ENCODE results near the gene PTPN5. TPM values are rescaled to one million over a fixed set of nuclear protein-coding genes. Genes with fewer than 3 reads are reported as not detected.

Gene PTPN5
- total RNA-seq, 4 donors from 2014 or later: 0.44 to 1.1 (median 0.56) TPM; not detected in 1

GRCh38 chr11:18722293-18722637 lies 69.3 kb downstream of the PTPN5 start:
- no peak overlapping the region for H3K4me3 ChIP-seq (replicated peaks in 1 of 3)
- H3K4me1 ChIP-seq: peaks cover 0 to 13% of the 10 kb centered on the region in 2 donors
- TF ChIP-seq POLR2A (IDR thresholded peaks at IDR 0.05) (no peak), CTCF (IDR thresholded peaks at IDR 0.05) (peak in 2 of 6 experiments; percentile 7 to 9)
- no peaks in the 10 kb centered on the region for H3K27me3 ChIP-seq
- WGBS, 2 donors: 79 to 96% methylated on average over 1 of the region's 1 CpG
- no peak for DNase-seq
- H3K27ac ChIP-seq: no peak overlapping the region
- H3K9me3 ChIP-seq: no peaks in the 10 kb centered on the region
- intact Hi-C loops (cut with DNase I): no loop called here
- no peaks in the 10 kb centered on the region for H3K36me3 ChIP-seq

- Histone ChIP-seq H3K27ac (peak overlapping the region in 2 of 3 donors; percentile 5 to 52), H3K27me3 (no peaks in the 10 kb centered on the region), H3K4me3 (replicated peaks in 1 of 3) (peak overlapping the region; percentile 41 to 55 (median 49)), H3K36me3 (no peaks in the 10 kb centered on the region), H3K4me1 (peaks cover 0 to 13% of the 10 kb centered on the region in 2 donors), H3K9me3 (no peaks in the 10 kb centered on the region)
- intact Hi-C loops (cut with DNase I): no loop called here
- DNase-seq: peak; percentile 30 to 42
- TF ChIP-seq CTCF (IDR thresholded peaks at IDR 0.05) (peak; percentile 48 to 82 (median 62)), POLR2A (IDR thresholded peaks at IDR 0.05) (no peak)
- 2% methylated on average over 11 to 35 of the region's 36 CpGs for WGBS, 2 donors
These were observed 69.9 kb downstream of the PTPN5 start for GRCh38 chr11:18721561-18722292.

GRCh38 chr11:18720808-18721560 lies 70.6 kb downstream of the PTPN5 start:
- DNase-seq: peak; percentile 81 to 84
- intact Hi-C loops (cut with DNase I): no loop called here
- H3K27ac ChIP-seq: peak overlapping the region in 2 of 3 donors; percentile 5 to 52
- H3K27me3 ChIP-seq: no peaks in the 10 kb centered on the region
- H3K4me1 ChIP-seq: peaks cover 0 to 13% of the 10 kb centered on the region in 2 donors
- TF ChIP-seq CTCF (IDR thresholded peaks at IDR 0.05): no peak
- TF ChIP-seq POLR2A (IDR thresholded peaks at IDR 0.05): peak in 1 of 2 donors; percentile 28
- H3K4me3 ChIP-seq (replicated peaks in 1 of 3): peak overlapping the region; percentile 41 to 55 (median 49)
- H3K36me3 ChIP-seq: no peaks in the 10 kb centered on the region
- H3K9me3 ChIP-seq: no peaks in the 10 kb centered on the region
- 8 to 11% methylated on average over 28 to 35 of the region's 41 CpGs for WGBS, 2 donors

- Histone ChIP-seq H3K36me3 (no peaks in the 10 kb centered on the region), H3K27ac (no peak overlapping the region), H3K27me3 (no peaks in the 10 kb centered on the region), H3K4me3 (replicated peaks in 1 of 3) (no peak overlapping the region), H3K9me3 (no peaks in the 10 kb centered on the region), H3K4me1 (peaks cover 0 to 13% of the 10 kb centered on the region in 2 donors)
- no peak for DNase-seq
- 70 to 76% methylated on average over 5 of the region's 5 CpGs for WGBS, 2 donors
- intact Hi-C loops (cut with DNase I): no loop called here
- TF ChIP-seq CTCF (IDR thresholded peaks at IDR 0.05) (no peak), POLR2A (IDR thresholded peaks at IDR 0.05) (no peak)
These were observed 71.3 kb downstream of the PTPN5 start for GRCh38 chr11:18720091-18720807.
